Upper lobe of right lung (tissue), 1 donor: ENCODE data around the gene PPARD. TPM values are rescaled to one million over a fixed set of nuclear protein-coding genes. Genes with fewer than 3 reads are reported as not detected.
A peak's percentile ranks its signal among the peaks of the same experiment; 100 is the strongest.

Experiments
- ATAC-seq: fragments of 200-7000 bp; cut with Tn5 transposase; one replicate; pipeline ENCODE4 v1.9.1; 2020; ENCODE audit warnings: mild to moderate bottlenecking, moderate library complexity
- DNase-seq: peaks from one replicate; pipeline ENCODE4 v3.0.0-alpha.2; 2020
- H3K27ac ChIP-seq: fragments of 200-600 bp; one replicate; pipeline ENCODE4 v1.8.0; 2022
- H3K27me3 ChIP-seq: fragments of 200-600 bp; one replicate; pipeline ENCODE4 v1.8.0; 2022; ENCODE audit warnings: mild to moderate bottlenecking
- H3K36me3 ChIP-seq: fragments of 200-600 bp; one replicate; pipeline ENCODE4 v1.8.0; 2022
- H3K4me1 ChIP-seq: fragments of 200-600 bp; one replicate; pipeline ENCODE4 v1.8.0; 2022
- H3K4me3 ChIP-seq: fragments of 200-600 bp; one replicate; pipeline ENCODE4 v1.8.0; 2022; ENCODE audit warnings: mild to moderate bottlenecking
- H3K9me3 ChIP-seq: fragments of 200-600 bp; one replicate; pipeline ENCODE4 v1.8.0; 2022
- CTCF ChIP-seq: fragments of 200-600 bp; IDR thresholded peaks from one replicate; pipeline ENCODE4 v1.8.0; 2022; ENCODE audit warnings: antibody characterized with exemption
- intact Hi-C: fragments of 100-400 bp; cut with DNase I; formaldehyde crosslinking; loops from one replicate; pipeline ENCODE4 v1.11.0; 2022
- total RNA-seq: library from RNA; stranded (reverse); fragmentation: NEBNext Ultra II Directional; extraction: Animal tissue kit (Norgen Biotek cat#: 25700); gene quantifications from one replicate; pipeline ENCODE4 v1.2.1, GENCODE V29; 2021
- donor health status: DM: no; HTN: yes; CAD: no; lungs with severe emphysema.

Gene PPARD
- total RNA-seq, 1 donor from 2014 or later, result 31.6 TPM

DNA sequence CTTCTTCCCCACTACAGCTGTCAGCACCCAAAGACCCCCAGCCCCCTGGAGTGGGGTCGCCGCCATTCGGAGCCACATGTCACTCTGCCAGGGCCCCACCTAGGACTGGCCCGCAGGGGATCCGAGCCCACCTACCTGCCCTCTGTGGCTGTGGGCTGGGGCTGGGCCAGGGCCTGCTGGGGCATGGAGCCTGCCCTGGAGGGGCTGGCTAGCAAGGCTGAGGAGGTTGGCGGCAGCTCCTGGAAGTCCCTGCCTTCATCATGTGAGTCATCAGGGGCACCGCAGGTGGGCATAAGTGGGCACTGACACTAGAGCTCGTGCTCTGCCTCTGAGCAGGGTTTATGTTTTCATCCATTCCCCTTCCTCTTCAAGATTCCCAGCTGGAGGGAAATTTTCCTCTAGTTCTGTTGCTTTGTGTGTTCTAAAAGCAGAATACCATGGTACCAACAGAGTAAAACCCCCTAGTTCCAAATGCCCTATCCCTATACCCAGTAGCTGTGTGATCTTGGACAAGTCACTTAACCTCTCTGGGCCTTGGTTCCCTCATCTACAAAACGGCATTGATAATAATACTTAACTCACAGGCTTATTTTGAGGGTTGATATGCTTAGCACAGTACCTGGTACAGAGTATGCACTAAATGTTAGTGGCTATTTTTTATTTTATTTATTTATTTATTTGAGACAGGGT, 101.1 kb downstream of the PPARD start:
- intact Hi-C loops, result no loop called here
- Histone ChIP-seq H3K27ac (no peak overlapping the region), H3K4me3 (no peak overlapping the region), H3K4me1 (no peaks in the 10 kb centered on the region), H3K36me3 (no peaks in the 10 kb centered on the region), H3K9me3 (no peaks in the 10 kb centered on the region), H3K27me3 (no peaks in the 10 kb centered on the region)
- DNase-seq (no peak), ATAC-seq (peak; percentile 30)
- TF ChIP-seq CTCF, result no peak

GRCh38 chr6:35445691-35446090, 103.3 kb downstream of the PPARD start:
- TF ChIP-seq CTCF, result no peak
- ATAC-seq (no peak), DNase-seq (no peak)
- H3K4me3 ChIP-seq, result no peak overlapping the region
- H3K27me3 ChIP-seq, result no peaks in the 10 kb centered on the region
- intact Hi-C loops, result loop anchor here (5.0 kb wide), 1 partner anchor 103 kb away; the partner anchor contains the start of gene PPARD
- no peak overlapping the region for H3K27ac ChIP-seq
- no peaks in the 10 kb centered on the region for H3K4me1 ChIP-seq
- no peaks in the 10 kb centered on the region for H3K36me3 ChIP-seq
- no peaks in the 10 kb centered on the region for H3K9me3 ChIP-seq

DNA sequence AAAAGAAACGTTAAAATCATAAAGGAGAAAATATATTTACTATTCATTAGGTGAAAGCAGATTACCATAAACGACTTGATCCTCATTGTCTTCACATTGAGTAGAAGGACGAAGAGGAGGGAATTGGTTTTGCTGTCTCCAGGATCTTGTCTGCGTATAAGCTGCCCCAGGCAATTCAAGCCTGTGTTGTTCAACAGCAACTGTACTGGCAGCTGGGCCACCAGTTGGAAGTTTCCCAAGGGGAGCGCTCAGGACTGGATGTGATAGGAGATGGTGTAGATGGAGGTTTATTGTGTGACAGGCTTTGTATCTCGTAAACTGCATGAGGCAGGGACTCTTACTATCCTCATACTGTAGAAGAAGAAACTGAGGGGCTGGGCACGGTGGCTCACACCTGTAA, 105.8 kb downstream of the PPARD start:
- intact Hi-C loops, result loop anchor here (5.0 kb wide), 1 partner anchor 106 kb away; the partner anchor contains the start of gene PPARD
- no peak for ATAC-seq

DNA sequence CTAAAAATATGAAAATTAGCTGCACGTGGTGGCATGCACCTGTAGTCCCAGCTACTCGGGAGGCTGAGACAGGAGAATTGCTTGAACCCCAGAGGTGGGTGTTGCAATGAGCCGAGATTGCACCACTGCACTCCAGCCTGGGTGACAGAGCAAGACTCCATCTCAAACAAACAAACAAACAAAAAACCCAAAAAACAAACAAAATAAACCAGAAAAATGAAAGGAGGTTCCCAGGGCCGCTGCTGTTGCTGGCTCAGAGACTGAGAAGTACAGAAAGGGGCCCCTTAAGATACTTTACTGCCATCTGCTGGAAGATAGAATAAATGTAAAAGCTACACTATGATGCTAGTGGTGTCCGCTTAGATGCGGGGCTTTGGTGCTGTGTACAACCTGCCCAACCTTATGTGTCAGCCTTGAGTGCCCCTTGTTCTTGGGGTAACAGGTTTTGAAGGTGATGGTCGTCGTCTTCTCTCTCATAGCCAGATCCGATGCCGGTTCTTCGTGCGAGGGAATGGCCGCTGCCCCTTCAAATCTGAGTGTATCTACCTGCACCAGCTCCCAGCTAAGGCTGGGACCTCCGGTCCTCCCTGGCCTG, 107.0 kb downstream of the PPARD start:
- TF ChIP-seq CTCF, result peak; percentile 74
- H3K4me1 ChIP-seq, result peaks cover 19% of the 10 kb centered on the region
- ATAC-seq (peak; percentile 66), DNase-seq (no peak)
- H3K27me3 ChIP-seq, result no peaks in the 10 kb centered on the region
- H3K36me3 ChIP-seq, result no peaks in the 10 kb centered on the region
- no peak overlapping the region for H3K27ac ChIP-seq
- H3K9me3 ChIP-seq, result no peaks in the 10 kb centered on the region
- no peak overlapping the region for H3K4me3 ChIP-seq
- intact Hi-C loops, result loop anchor here (5.0 kb wide), 1 partner anchor 107 kb away; the partner anchor contains the start of gene PPARD

More for the DNA sequence above, 105.8 kb downstream of the PPARD start:
- Histone ChIP-seq H3K9me3 (no peaks in the 10 kb centered on the region), H3K27ac (no peak overlapping the region), H3K36me3 (no peaks in the 10 kb centered on the region), H3K4me1 (peaks cover 8% of the 10 kb centered on the region), H3K27me3 (no peaks in the 10 kb centered on the region), H3K4me3 (no peak overlapping the region)
- no peak for DNase-seq
- TF ChIP-seq CTCF, result no peak

GRCh38 chr6:35451354-35452182, 109.2 kb downstream of the PPARD start:
- DNase-seq (no peak), ATAC-seq (no peak)
- intact Hi-C loops, result no loop called here
- H3K9me3 ChIP-seq, result no peaks in the 10 kb centered on the region
- no peak overlapping the region for H3K27ac ChIP-seq
- peak overlapping the region; percentile 76 for H3K4me3 ChIP-seq
- TF ChIP-seq CTCF, result no peak
- H3K4me1 ChIP-seq, result peaks cover 23% of the 10 kb centered on the region
- peaks cover 8% of the 10 kb centered on the region for H3K36me3 ChIP-seq
- H3K27me3 ChIP-seq, result no peaks in the 10 kb centered on the region
